HG03521 (cell line): ENCODE results near the gene TNNT3.
"Not testable (repeated sequence)": the region's sequence is repeated elsewhere in the genome, so short reads cannot be mapped to it uniquely, and the experiment has no call there.

Experiments used
- ATAC-seq: cut with Tn5 transposase; IDR thresholded peaks from one replicate; pipeline ENCODE4 v1.9.1; 2021; ENCODE audit warnings: mild to moderate bottlenecking, moderate library complexity; ENCODE audit not compliant: unreplicated experiment

Gene TNNT3

DNA sequence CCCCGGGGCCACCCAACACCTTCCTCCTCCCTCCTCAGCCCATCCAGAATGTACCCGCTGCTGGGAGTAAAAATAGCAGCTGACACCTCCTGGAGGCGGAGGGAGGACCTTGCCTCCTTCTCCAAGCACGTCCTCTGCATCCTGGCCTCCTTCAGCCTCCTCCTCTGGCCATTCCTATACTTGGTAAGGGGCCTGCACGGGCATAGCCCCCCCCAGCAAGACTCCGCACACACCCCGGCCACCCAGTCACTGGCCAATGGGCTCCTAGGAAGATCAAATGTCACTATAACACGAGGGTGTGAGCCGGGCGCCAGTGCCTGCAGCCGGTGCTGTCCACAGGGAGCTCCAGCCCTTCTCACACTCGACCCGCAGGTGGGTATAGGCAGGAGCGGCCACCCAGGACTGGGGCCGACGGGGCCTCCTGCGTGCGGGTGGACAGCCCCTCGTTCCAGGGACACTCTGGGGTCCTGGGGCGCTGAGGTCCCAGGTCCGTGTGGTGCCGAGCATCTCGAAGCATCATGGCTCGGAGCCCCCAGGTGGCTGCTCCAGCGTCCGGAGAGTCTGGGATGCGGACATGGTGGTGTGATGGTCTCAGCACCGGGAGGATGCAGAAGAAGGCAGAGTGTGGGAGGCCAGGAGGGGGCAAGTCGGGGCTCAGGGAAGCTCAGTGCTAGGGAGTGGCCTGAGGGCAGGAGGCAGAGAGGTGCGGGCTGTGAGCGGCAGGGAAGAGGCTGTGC is at the start of gene TNNT3:
TSS of gene TNNT3 (plus strand) at position 313 of the 737 bp plus-strand sequence. CDS start 3,172 bp downstream, outside the sequence.
- no peak for ATAC-seq

DNA sequence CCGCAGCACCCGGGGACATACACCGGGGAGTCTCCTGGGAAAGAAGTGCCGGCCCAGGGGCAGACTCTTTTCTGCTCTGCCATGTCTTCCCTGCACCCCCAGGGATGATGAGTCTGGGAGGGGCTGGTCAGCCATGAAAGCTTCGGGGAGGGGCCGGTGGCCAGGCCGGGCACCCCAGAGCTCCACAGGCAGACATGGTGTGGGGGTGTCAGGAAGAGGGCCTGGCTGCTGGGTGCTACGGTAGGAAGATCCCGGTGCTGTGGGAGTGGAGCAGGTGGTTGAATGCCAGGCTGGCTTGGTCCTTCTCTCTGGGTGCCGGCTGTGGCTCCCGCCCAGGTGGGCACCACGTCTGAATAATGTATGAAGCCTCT is 49.2 kb upstream of the TNNT3 start:
- no peak for ATAC-seq

- no peak for ATAC-seq
Measured at GRCh38 chr11:1870721-1871466, 48.6 kb upstream of the TNNT3 start.

DNA sequence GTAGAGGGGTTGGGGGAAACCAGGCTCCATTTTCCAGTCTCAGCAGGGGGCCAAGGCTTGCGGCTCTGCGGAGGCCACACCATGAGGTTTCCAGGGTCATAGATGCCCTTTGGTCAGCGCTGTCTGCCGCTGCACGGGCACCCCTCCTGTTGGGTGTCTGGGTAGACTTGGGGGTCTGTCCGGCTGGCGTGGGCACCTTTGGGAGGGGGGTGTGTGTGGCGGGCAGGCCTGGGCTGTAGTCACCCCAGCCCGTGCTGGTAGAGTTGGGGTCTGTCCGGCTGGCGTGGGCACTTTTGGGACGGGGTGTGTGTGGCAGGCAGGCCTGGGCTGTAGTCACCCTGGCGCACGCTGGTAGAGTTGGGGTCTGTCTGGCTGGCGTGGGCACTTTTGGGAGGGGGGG is 48.0 kb upstream of the TNNT3 start:
- no peak for ATAC-seq

DNA sequence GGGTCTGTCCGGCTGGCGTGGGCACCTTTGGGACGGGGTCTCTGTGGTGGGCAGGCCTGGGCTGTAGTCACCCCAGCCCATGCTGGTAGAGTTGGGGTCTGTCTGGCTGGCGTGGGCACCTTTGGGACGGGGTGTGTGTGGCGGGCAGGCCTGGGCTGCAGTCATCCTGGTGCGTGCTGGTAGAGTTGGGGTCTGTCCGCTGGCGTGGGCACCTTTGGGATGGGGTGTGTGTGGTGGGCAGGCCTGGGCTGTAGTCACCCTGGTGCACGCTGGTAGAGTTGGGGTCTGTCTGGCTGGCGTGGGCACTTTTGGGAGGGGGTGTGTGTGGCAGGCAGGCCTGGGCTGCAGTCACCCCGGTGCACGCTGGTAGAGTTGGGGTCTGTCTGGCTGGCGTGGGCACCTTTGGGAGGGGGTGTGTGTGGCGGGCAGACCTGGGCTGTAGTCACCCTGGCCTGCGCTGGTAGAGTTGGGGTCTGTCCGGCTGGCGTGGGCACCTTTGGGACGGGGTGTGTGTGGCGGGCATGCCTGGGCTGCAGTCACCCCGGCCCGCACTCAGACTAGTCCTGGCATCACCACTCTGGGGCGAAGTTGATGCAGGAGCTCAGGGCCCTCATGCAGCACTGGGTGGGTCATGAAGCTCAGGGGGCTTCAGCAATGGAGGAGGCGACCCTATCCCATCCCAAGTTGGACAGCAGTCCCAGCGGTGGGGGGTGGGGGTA is 47.1 kb upstream of the TNNT3 start:
- no peak for ATAC-seq

DNA sequence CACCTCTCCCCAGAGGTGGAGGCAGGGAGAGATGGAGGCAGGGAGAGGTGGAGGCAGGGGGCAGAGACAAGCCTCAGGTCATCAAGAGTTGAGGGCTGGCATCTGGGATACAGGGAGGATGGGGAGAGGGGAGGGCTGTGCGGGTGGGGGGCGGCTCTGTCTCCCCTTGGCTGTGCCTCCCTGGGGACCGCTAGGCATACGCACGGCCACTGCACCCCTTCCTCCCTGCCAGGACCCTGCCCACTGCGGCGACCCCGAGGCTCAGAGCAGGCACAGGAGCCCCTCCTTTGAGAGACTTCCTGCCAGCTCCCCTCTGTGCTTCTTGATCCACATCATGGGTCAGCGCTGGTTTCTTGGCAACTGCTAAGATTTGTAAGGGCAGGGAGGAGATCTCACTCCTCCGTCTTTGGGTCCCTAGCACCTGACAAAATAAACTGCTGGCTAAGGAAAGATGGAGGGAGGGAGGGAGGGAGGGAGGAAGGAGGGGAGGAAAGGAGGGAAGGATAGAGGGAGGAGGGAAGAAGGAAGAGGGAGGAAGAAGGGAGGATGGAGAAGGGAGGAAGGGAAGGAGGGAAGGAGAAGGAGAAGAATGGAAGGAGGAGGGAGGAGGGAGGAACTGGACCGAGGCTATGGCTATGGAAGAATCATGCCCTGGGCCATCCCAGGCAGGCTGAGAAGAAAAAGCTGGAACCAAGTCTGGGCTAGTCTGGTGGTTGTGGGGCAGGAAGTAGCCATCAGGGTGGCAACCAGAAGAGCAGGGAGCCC is 46.3 kb upstream of the TNNT3 start:
- ATAC-seq: no peak

GRCh38 chr11:1873813-1874150 is 45.7 kb upstream of the TNNT3 start:
- not testable (repeated sequence) for ATAC-seq

DNA sequence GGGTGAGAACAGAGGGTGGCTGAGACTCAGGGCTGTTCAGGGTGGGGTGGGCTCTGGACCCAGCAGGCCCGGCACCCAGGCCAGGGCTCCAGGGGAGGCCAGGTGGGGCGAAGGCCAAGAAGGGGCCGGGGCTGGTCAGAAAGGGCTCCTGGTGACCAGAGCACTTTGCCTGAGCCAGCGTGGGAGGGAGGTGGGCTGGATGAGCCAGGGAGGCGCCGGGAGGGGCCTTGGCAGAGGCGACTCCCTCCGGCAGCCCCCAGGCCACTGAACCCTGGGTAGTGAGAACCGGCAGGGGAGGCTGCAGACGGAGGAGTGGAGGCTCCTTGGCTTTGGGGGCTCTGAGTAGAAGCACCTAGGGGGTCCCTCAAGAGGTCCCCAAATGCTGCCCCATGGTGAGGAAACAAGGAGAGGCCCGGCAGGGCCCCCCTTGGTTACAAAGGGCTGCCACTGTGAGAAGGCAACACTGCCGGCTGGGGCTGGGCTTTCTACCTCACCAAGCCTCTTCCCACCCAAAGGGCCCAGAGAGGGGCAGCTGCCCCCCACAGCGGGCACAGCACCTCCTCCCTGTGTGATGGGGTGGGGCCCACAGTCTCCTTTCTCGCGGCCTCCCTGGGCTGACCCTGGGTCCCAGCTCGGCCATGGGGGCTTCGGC is 44.9 kb upstream of the TNNT3 start:
- not testable (repeated sequence) for ATAC-seq

DNA sequence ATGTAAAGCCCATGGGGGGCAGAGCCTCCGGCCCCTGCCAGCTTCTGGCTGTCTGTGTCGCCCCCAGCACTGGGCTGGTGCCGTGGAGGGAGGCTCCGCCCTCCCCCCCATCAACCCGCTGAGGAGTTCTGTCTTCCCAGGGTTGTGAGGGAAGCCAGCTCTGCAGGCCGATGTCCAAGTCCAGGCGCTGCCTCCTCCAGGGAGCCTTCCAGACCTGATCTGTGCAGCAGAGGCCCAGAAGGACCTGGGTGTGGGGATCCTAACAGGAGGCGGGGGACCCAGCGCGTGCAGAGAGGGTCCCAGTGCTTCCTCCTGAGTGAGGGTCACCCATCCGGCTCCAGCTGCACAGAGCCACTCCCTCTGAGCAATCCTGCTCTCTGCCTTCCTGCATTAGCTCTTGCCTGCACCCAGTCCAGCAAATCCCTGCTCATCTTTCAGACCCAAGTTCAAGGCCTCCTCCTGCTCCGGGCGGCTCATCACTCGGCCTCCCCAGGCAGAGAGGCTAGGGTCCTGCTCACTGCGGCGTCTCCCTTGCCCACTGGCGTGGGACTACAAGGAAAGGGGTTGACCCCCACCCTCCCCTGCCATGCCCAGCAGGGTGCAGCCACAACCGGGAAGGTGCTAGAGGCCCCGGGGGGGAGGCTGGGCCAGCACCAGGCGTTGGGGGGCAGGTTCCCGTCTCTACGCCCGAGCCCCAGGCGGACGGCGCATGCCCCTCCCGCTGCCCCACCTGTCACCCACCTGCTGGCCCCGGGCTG is 44.2 kb upstream of the TNNT3 start:
- ATAC-seq: no peak

DNA sequence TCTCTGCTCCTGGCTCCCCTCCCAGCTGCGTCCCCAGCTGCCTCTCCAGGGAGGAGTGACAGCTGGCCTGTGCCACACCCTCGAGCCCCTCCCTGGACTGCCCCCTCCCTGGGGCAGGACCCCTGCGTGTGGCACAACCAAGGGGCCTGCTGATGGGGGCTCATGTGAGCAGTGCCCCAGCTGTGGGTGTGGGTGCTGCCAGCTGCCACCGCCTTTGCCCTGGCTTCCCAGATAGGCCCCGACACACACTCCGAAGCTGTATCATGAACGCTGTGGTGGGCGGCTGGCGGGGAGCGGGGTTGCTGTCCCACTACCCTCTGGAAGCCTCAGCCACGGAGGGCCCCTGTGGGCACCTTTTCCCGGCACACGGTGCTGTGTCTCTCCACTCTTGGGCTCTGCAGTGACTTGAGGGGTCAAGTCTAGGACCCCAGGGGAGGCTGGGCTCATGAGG is 43.6 kb upstream of the TNNT3 start:
- ATAC-seq: not testable (repeated sequence)

DNA sequence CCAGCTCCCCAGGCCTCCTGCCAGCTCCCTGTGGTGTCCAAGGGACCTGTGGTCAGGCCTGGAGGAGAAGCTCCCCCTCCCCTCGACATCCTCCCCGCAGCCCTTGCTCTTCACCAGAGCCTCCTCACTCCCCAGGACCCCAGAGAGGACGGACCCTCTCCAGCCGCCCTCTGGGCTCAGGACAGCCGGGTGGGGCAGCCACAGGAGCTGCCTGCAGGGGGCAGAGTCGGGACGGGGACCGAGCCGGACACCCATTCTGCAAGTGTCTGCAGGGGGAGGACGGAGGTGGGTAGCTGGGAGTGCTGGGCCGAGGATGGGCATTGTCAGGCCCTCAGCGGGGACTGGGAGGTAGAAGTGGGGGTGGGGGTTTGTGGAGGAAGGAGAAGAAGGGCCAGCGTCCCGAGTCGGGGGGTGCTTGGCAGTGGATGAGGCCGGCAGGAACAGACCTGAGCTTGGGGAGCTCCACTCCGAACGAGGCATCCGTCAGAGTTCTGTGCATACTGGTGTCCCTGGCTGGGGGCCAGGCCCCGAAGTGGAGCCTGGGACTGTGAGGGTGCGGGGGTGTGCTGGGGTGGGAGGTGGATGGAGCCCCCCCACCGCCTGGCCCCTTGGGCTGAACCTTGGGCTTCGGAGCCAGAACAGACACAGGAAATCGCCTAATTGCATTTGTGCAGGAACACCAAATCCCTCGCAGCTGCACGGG is 43.0 kb upstream of the TNNT3 start:
- no peak for ATAC-seq

DNA sequence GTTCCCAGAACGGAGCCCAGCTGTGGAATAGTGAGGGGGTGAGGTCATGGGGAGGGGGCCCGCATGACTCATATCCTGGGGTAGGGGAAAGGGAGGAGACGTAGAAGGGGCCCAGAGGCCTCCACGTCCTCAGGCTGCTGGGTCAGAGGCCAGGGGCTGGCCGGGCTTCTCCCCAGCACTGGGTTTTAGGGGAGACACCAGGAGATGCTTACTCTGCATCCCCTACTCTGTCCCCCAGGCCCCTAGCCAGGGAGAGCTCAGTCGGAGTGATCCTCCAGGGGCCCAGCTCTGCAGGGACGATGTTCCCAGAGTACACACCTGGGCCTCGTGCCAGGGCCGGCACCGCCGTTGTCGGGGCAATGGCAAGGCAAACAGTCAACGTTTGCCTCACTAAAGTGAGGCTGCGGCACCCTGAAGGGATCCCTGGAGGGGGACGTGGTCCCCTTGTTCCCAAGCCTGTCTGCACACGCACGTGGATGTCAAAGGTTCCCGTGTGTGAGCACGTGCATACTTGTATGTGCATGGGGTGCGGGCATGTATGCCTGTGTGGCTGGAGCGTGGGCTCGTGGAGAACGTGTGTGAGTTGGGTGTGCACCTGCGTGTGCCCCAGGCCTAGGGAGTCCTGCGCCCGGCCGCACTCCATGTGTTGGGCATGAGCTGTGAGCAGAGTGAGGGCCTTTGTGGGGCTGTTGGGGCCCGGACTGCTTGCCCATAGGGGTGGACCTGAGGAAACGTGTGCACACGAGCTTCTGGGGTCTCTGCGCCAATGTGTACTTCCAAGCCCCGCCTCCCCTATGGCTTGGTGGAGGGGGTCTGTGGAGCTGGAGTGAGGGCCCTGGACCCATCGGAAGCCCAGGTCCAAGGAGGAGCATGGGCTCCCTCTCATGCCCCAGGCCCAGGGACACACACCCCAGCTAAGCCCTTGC is 42.0 kb upstream of the TNNT3 start:
- ATAC-seq: no peak

DNA sequence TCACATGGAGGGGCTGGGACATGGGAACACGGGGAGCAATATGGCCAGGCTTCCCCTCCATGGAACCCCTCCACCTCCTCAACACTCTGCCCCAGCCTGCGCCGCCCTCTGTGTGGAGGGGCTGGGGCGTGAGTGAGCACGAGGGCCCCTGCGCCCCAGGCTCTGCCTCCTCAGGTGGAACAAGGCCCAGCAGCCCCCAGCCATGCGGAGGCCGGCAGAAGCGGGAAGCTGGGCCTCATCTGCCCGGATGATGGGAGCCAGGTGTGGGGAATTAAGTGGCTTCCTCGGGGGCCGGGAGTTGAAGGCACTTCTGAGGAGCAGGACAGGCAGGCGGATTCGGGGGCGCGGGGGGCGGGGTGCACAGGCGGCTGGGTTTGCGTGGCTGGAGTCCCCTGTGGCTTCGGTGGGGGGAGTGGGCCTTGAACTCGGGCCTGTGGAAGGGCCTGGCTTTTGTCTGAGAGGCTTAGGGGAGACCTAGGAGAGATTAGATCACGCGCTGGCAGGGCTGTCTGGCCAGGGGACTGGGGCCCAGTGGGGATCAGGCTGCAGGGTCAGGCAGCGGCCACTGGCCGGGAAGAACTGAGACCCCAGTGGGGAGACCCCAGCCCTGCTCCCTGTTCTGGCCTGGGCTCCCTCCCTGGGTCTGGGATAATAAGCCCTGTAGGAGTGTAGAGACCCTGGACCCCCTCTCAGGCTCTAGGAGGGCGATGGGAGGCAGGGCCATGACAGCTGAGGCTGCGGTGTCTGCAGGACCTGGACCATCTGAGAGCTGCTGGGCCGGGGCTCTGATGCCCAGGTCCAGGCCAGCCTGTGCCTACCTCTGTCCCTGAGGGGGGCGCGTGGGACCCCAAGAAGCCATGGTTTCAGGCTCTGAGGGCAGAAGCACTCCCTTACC is 41.1 kb upstream of the TNNT3 start:
- ATAC-seq: no peak

DNA sequence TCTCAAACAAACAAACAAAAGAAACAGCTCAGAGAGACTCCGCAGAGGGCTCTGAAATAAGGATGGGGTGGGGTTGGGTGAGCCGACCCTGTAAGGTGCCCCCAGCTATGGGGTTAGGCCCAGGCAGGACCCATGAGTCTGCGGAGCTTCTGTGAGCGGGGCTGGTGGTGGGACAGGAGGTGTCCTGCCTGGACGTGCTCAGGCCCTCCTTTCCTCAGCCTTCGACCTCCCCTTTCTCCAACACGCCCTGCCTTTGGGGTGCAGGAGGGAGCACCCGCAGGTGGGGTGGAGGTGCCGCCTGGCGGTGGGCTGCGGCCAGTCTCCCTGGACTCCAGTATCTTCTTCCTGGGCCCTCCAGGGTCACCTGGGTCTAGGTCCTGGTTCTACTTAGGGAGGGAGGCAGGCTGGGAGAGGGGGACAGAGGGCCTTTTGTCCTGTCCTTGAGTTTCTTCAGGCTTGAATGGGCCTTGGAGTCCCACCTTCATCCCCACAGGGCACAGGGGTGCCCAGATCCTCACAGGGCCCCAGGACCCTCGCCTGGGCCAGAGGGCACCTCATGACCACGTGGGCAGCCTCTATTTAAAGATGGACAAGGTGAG is 40.1 kb upstream of the TNNT3 start:
- no peak for ATAC-seq

DNA sequence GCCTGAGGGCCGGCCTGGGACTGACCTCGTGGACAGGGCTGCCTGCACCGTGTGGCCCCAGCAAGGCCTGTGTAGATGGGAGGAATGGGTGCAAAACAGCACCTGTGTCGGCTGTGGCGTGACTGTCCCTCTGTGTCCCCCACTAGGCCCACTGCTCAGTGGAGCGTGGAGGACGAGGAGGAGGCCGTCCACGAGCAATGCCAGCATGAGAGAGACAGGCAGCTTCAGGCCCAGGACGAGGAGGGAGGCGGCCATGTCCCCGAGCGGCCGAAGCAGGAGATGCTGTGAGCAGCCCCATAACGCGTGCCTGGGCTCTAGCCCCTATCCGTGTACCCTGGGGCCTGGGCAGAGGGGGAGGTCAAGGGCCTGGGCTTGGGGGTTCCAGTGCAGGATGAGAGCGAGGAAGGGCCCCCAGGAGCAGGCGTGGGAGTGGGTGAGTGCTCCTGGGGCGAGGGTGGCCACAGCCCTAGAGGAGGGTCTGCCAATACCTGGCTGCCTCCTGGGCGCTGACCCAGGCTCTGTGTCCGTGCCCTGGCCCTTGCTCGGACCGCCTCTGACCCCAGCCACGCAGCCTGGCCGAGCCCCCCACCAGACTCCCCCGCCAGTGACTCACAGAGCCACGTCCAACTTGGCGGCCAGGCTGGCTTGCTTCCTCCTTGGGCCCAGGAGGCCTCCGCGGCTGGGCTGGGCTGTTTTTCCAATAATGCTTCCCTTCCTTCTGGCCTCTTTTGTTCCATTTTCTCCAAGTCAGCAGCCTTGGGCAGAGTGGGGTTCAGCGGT is 39.4 kb upstream of the TNNT3 start:
- ATAC-seq: no peak
